ENCODE results near the gene GLT6D1. TPM values are rescaled to one million over a fixed set of nuclear protein-coding genes. Genes with fewer than 3 reads are reported as not detected.

The GLT6D1 gene
- total RNA-seq, 2 donors from 2014 or later: not detected

DNA sequence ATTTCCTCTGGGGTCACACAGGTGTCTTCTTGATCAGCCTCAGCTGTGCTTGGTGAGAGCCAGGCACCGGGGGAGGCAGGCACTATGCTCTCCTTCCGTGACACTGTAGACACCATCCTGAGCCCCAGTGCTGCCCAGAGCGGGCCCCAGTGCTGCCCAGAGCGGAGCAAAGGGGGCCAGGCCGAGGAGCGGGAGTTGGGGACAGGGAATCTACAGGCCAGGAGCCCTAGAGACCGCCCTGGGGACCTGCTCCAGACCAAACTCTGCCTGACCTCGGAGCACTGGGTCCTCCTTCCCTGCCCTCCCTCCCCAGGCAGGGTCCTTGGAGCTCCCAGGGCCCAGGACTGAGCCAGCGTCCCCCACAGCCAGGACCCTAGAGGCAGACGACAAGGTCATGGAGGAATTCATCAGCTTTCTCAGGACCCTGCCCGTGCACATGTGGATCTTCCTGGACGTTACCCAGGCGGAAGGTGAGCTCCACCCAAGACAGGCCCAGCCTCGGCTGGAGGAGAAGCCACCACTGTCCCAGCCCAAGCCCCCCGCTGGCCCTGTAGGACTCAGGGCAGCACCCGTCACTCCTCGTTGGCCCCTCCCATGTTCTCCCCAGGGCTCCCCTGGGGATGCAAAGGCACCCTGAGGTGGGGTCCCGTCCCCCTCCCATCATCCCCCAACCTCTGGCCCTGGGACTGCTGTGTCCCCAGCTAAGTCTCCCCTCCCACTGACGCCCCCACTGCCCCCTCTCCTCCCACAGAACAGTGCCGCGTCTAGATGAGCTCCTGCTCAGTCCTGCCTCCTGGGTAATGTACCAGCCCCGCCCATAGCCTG lies 47.6 kb downstream of the GLT6D1 start:
- no peak for DNase-seq
- intact Hi-C loops (cut with DNase I, micrococcal nuclease): no loop called here

DNA sequence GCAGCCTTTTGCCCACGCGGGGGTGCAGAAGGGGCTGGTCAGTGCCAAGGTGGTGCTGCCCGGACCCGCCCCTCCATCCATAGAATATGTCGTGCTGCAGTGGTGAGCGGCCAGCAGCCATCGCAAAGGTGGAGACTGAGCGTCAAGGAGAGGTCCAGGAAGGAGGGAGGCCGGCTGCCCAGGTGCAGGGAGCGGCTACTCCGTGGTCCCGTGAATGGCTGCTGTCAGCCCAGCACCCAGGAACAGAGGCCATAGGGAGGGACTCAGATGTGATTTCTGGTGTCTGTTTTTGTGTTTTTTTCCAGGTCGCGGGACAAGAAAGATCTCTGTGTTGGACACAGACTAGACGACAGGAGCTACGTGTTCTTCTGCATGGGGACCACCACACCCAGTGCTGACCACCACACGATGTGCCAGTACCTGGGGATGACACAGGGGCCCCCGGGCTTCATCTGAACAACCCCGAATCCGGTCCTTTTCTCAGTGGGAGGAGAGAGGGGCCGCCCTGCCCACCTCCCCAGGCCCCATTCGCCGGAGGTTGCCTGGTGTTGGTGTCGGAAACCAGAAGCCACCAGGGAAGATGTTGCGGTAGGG lies 48.8 kb downstream of the GLT6D1 start:
- intact Hi-C loops (cut with DNase I, micrococcal nuclease): no loop called here
- DNase-seq (no peak), ATAC-seq (no peak)

More for the DNA sequence above, 47.6 kb downstream of the GLT6D1 start:
- ATAC-seq: no peak

DNA sequence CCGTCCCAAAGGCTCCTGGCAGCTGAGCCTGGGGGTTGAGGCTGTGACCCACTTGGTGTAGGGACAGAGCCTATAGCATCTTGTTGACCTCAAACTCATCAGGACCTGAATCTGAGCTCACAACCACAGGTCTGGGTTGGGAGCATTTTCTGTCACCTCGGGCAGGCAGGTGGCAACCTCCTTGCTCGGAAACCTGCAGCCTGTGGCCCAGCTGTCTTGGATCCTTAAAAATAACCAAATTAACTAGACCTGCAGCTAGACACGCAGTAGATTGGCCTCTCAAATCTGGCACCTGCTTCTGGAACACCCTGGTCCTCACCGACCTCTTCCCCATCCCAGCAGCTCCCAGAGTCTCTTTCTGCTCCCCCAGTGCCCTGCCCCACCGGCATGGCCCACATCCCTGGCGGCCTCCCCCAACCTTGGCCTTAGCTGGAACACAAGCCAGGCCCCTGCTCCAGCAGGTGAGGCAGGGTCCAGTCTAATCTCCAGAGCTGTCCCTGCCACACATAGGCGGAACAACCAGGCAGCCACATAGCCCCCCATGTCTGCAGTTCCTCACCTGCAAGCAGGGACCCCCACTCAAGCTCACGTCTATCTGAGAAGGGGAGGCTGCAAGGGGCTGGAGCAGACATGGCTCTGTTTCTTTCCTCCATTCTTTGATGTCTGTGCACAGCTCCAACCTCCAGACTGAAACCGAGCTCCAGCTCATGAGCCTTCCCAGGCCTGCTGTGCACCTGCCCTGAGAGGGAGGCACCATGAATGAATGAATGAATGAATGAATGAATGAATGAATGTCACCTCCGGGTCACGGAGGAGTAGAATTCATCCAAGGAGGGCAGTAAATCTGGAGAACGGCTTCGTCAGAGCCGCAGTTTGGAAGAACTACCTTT lies 49.5 kb downstream of the GLT6D1 start:
- no peak for DNase-seq
- intact Hi-C loops (cut with DNase I, micrococcal nuclease): no loop called here
- ATAC-seq: no peak

DNA sequence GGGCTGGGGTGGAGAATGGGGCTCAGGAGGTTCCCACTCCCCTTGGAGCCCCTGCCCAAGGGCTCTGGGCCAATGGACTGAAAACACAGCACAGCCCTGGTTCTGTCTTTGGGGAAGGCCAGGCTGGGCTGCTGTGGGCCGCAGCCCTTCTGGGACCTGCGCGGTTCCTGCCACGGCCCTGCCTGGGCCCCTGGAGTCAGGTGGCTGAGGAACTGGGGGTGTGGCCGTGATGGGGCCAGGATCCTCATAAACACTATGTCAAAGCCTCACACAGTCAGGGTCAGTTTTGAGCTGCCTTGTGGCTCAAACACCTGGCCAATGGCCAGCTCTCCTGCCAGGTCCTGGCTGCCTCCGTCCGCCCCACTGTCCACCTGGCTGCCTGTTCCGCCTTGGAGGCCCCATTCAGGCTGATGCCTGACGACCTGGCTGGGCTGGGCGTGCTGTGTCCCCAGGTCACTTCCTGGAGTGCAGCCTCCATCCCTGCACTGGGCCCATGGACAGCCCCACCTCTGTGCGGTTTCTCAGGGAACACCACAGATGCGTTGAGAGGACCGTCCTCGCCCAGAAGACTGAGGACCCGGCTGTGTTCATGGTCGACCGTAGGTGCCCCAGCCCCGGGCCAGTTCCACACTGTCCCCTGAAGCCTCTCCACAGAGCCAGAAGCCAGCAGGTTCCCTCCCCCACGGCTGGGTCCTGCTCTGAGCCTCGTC lies 50.3 kb downstream of the GLT6D1 start:
- intact Hi-C loops (cut with DNase I, micrococcal nuclease): no loop called here
- ATAC-seq (no peak), DNase-seq (no peak)

DNA sequence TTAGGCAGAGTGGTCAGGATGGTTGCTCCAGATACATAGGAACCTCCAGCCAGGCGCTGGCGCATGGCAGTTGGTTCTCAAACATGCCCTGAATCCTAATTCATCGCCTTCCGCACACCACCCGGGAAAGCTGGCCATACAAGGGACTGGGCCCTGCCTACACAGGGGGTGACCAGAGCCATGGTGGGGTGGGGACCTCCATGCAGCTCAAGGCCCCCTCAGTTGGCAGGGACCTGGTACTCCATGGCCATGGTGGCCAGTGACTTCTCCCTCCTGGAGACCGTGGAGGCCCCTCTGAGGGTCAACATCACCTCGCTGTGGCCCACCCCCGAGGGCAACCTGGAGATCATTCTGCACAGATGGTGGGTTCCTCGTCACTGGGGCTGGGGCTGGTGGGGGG lies 51.0 kb downstream of the GLT6D1 start:
- ATAC-seq: no peak
- DNase-seq: no peak
- intact Hi-C loops (cut with DNase I, micrococcal nuclease): no loop called here

DNA sequence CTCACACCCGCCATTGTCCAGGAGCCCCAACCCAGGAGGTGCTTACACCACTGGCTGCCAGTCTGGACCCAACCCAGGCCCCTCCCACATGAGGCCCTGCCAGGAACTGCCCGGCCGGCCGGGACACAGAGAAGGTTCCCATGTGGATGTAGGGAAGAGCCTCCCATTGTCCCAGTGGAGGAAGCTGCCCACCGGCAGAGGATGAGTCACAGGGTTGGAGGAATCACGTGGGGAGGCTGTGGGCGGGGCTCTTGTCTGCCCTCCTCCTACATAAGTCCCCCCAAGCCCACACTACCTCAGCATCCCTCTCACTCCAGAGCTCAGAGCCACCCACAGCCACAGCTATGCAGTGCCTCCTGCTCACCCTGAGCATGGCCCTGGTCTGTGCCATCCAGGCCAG lies 51.7 kb downstream of the GLT6D1 start:
- ATAC-seq (no peak), DNase-seq (no peak)
- intact Hi-C loops (cut with DNase I, micrococcal nuclease): no loop called here

DNA sequence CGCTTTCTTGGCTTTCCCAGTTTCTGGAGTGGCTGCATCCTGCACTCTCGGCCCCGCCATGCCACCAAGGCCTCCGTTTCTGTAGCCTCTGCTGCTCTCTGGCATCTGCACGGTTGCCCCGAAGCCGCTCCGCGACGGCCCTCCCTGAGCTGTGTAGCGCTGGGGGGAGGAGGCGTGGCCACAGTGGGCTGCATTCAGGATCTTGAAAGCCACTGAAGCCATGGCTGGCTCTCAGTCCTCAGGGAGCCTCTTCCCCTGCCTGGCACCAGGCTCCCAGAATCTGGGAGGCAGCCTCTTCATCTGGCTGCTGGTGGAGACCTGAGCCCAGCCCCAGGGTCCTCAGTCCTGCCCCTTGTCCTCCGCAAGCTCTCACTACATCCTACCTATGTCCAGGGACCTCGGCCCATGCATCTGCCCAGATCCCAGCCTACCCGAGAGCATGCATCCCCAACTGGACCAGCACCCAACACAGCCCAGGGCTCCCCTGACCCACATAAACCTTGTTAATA lies 52.7 kb downstream of the GLT6D1 start:
- ATAC-seq (no peak), DNase-seq (no peak)
- intact Hi-C loops (cut with DNase I, micrococcal nuclease): no loop called here

DNA sequence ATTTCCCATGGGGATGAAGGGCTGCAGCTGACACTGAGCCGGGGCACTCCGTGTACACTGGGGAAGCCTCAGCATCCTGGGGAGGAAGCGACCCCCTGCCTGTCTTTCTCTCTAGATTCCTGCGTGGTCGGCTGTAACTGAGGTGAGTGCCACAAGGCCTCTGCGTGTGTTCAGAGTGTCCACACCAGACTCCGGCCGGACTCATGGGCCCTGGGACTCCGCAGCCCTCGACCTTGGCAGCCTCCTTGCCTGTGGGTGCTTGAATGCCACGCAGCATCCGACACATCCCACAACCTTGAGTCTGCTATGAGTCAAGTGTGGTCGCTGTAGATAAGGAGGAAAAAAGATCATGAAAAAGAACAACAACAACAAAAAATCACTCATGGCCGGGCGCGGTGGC lies 54.4 kb downstream of the GLT6D1 start:
- no peak for DNase-seq
- ATAC-seq: no peak
- intact Hi-C loops (cut with DNase I, micrococcal nuclease): no loop called here

DNA sequence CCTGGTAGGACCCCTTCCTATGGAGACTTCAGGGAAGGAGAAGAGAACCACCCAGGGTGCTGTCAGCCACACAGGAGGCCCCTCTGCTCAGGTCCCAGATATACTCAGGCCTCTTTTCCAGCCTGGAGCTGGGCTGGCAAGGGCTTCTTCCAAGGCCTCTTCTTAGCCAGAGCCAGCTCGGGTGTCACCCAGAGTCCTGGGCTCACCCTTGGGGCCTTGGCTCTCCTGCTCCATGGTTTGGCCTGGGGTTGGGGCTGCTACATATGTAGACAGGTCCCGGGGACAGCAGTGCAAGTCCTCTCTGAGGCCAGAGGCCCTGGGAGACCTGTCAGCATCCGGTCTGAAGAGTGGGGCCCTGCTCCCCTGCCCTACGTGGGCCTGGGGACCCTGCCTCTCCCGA lies 55.0 kb downstream of the GLT6D1 start:
- ATAC-seq (no peak), DNase-seq (no peak)
- intact Hi-C loops (cut with DNase I, micrococcal nuclease): no loop called here

DNA sequence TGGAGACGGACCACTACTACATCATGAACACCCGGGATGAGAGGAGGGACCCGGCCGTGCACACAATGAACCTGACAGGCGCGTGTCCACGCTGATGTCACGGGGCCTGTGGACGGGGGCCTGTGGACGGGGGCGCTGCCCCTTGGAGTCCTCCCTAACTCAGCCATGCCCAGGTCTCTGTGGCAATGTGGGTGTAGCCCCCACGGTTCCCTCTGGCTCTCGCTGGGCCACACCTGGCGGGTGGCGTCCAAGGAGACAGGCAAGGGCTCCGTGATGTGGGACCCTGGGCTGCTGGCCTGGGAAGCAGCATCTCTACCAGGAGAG lies 55.7 kb downstream of the GLT6D1 start:
- intact Hi-C loops (cut with DNase I, micrococcal nuclease): no loop called here
- no peak for ATAC-seq
- DNase-seq: no peak

DNA sequence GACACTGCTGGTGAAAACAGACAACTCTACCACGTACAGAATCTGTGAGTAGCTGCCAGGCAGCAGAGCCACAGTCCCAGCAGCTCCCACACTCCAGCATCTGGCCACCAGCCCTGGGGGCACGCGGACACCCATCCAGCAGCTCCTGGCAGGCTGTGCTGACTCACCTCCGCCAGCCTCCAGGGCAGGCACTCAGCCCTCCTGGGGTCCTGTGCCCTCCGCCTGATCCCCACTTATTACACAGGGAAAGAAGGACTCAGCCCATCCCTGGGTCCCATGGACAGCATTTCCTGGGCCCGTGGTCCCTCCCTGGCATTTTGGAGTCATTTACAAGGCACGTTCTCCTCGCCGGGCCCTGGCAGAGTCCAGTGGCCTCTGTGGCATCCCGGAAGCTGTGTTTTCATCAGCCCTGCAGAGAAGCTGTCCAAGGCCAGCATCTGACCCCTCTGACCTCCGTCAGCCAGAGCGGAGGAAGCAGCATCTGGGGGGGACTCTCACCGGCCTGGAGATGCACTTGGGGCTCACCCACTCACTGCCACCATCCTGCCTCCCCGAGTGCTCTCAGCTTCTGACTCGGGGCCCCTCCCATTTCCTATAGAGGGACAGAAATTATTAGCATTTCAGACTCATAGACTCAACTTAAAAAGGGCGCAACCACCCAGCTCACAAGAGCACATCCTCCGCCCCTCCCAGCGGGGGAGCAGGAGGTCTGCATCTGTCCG lies 56.2 kb downstream of the GLT6D1 start:
- intact Hi-C loops (cut with DNase I, micrococcal nuclease): no loop called here
- no peak for DNase-seq
- ATAC-seq: no peak

DNA sequence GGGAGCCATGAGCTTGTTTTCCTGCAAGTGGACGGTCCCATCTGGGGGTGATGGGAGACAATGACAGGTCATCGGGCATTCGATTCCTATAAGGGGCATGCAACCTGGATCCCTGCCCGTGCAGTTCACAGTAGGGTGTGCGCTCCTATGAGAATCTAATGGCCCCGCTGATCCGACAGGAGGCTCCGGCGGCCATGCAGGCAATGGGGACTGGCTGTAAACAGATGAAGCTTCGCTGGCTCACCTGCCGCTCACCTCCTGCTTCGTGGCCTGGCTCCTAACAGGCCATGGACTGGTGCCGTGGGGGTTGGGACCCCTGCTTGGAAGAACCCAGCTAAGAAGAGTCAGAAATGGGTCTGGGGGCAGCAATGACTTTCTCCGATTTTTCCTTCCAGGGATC lies 56.8 kb downstream of the GLT6D1 start:
- ATAC-seq (no peak), DNase-seq (no peak)
- intact Hi-C loops (cut with DNase I, micrococcal nuclease): no loop called here

DNA sequence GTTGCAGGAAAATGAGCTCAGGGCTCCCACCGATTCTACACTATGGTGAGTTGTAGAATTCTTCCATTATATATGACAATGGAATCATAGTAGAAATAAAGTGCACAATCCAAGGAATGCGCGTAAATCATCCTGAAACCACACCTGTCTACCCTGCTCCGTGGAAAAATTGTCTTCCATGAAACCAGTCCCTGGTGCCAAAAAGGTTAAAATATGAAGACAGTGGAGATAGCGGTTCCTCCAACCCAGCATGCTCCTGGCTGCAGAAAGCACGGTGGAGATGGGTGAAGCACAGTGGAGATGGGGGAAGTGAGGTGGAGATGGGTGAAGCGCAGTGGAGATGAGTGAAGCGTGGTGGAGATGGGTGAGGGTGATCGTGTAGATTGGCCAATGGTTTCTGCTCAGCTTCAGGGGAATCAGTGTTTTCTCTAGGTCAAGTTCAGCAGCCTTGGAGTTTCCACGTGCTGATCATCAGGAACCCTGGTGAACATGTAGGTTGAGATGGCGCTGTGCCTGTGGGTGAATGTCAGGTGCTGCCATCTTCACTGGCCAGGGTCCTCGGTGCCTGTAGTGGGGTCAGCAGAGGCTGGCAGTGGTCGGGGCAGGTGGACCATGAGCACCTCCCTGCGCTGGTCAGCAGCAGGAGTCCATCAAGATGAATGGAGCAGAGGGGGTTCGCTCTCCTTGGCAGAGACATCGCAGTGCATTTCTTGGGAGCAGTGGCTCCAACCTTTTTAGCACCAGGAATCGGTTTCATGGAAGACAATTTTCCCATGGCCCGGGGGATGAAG lies 57.5 kb downstream of the GLT6D1 start:
- intact Hi-C loops (cut with DNase I, micrococcal nuclease): no loop called here
- no peak for ATAC-seq
- no peak for DNase-seq

DNA sequence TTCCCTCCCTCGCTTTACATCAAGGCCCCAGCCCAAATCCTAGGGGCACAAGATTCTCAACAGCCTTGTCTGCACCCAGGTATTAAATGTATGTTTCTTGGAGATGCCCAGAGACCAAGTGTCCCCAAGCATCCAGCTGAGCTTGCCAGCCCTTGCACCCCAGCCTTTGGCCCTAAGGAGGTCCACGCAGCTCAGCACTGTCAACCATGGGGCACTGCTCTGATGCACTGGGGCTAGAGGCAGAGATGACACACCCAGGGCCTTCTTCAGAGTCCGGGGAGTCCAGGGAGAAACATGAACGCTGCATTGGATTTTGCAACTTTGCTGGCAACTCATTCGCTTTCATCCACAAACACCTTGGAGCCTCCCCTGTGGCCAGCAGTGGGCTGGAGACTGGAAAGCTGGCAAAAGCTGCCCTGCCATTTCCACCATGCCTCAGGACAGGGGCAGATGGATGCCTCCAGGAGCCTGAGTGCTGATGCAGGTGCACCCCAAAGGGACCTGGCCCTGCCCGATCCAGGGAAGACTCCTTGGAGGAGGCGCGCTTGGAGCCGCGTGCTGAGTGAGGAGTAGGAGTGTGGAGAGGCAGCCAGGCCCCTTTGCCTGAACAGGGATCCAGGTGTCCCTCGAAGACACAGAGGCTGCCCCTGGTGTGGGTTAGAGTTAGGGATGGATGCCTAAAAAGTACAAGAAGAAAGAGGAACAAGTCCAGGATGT lies 58.5 kb downstream of the GLT6D1 start:
- no peak for DNase-seq
- intact Hi-C loops (cut with DNase I, micrococcal nuclease): no loop called here
- ATAC-seq: no peak

DNA sequence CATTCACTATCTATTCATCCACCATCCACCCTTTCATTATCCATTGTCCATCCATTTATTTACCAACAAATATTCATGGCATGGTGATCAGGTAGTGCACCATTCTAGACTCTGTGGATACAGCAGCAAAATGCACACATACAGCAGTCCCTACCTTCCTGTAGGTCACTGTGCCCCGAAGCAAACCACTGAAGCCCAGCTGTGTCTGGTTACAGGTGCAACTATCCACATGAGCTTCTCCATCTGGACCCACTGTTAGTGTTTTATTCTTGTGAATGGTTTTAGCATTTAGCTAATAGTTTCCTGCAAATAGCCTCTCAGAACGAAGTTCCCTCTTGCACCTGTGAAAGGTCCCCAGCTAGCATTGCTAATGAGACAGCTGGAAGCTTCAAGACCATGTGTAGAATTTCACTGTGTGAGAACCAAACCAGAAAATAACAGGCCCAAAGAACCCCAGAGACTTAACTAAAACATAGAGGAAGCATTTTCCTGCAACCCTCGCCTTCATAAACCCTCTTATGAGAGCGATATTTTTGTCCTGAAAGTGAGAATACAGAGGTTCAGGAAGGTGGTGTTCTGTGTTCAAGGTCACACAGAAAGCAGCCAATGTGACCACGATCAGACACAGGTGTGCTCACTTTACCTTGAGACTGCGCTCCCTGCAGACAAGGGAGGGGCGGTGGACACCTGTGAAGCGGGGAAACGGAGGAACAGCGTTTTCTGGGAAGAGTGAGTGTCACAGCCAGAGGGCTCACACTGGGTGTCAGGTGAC lies 59.3 kb downstream of the GLT6D1 start:
- no peak for DNase-seq
- intact Hi-C loops (cut with DNase I, micrococcal nuclease): no loop called here
- ATAC-seq: no peak

DNA sequence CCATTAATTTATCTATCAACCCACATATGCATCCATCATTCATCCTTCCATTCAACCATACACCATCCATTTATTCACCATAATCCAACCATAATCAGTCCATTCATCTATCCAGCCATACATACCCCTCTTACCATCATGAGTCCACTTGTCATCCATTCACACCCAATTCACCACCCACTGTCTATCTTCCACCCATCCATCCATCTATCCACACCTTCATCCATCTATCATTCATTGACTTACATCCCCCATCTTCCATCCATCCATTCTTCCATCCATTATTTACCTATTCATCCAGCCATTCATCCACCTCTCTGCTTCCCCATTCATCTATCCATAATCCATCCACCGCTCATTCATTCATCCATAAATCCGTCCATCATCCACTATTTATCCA lies 60.0 kb downstream of the GLT6D1 start:
- DNase-seq: no peak
- no peak for ATAC-seq
- intact Hi-C loops (cut with DNase I, micrococcal nuclease): no loop called here

DNA sequence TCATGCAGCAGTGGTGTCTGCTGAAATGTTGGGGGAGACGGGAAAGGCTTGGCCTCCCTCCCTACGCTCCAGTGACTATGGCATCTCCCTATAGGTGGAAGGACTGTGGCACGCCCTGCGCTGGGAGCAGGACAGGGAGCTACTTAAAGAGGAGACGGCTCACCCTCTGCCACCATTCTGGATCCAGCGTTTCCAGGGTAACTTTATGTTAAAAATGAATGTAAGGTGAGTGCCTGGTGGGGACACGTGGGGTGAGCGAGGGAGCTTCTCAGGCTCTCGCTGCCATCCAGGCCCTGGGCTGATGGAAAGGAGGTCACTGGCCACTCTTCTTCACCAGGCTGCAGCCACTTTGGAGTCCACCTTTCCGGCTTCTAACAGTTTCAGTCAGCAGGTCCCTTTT lies 62.1 kb downstream of the GLT6D1 start:
- no peak for DNase-seq
- ATAC-seq: no peak
- intact Hi-C loops (cut with DNase I, micrococcal nuclease): no loop called here
